ENCODE data around the gene KCNJ18.

DNA sequence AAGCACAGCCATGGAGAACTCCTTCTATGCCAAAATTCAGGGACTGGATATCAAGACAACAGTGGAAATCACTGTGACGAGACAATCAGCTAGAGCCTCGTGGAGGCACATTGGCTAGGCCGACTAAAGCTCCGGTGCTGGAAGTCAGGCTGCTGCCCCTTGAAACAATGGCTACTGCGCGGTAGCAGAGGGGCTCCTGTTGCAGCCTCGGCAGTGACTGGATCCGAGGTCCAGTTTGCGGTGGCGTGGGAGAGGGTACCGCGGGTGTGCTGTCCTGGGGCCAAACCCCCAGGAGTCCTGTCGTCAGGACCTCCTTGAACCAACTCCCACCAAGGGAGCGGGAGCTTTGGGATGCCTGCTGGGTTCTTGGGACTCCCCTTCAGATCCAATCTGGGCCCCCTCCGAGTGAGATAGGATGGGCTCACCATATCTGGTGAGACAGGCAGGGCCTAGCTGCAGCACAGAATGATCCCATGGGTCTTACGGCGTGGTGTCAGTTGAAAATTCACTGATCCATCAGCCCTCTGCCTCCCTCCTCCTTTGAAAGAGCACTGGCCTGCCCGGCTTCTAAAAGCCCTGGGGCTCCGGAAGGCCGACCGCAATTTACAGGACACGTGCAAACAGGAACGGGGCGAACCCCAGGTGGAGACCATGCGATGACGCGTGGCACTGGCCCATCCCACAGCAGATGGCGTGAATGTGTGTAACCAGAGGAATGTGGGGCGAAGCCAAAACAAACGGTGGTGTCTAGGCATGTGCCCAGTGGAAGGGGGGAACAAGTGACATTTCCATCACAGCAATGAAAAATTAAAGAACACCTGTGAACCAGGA is 15.8 kb upstream of the KCNJ18 start:
- TF ChIP-seq, protein P1, sequence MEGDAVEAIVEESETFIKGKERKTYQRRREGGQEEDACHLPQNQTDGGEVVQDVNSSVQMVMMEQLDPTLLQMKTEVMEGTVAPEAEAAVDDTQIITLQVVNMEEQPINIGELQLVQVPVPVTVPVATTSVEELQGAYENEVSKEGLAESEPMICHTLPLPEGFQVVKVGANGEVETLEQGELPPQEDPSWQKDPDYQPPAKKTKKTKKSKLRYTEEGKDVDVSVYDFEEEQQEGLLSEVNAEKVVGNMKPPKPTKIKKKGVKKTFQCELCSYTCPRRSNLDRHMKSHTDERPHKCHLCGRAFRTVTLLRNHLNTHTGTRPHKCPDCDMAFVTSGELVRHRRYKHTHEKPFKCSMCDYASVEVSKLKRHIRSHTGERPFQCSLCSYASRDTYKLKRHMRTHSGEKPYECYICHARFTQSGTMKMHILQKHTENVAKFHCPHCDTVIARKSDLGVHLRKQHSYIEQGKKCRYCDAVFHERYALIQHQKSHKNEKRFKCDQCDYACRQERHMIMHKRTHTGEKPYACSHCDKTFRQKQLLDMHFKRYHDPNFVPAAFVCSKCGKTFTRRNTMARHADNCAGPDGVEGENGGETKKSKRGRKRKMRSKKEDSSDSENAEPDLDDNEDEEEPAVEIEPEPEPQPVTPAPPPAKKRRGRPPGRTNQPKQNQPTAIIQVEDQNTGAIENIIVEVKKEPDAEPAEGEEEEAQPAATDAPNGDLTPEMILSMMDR (IDR thresholded peaks at IDR 0.05; ENCODE audit: poor library complexity): no peak
- TF ChIP-seq EZH2 (IDR thresholded peaks at IDR 0.05; ENCODE audit: borderline replicate concordance): no peak
